GM21367 (cell line): Measurements from ENCODE around the gene COG5.

Experiments
- ATAC-seq: cut with Tn5 transposase; IDR thresholded peaks from one replicate; pipeline ENCODE4 v1.9.1; 2021; ENCODE audit not compliant: unreplicated experiment

COG5 gene

DNA sequence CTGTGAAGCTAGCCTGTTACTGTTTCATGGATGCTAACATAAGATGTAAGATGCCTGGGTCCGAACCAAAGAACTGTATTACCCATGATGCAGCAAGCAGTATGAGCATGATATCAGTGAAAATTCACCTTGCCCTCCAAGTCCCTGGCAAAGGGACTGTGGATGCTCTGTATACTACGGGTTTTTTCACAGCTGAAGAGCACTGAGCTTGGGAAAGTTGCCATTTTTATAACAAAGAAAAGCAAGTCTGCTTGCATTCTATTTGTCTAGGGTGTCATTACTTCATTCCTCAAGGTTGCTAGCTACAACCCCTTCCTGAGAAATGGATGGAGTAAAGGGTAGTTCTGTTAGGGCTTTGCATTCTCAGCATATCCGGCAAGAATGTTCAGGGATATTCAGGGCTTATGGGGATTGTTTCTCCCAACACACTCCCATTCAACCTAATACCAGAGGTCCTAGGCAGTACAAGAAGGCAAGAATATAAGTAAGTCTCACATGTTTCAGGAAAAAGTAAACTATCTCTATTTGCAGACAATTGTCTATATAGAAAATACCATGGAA, 99.0 kb downstream of the COG5 start:
- no peak for ATAC-seq

DNA sequence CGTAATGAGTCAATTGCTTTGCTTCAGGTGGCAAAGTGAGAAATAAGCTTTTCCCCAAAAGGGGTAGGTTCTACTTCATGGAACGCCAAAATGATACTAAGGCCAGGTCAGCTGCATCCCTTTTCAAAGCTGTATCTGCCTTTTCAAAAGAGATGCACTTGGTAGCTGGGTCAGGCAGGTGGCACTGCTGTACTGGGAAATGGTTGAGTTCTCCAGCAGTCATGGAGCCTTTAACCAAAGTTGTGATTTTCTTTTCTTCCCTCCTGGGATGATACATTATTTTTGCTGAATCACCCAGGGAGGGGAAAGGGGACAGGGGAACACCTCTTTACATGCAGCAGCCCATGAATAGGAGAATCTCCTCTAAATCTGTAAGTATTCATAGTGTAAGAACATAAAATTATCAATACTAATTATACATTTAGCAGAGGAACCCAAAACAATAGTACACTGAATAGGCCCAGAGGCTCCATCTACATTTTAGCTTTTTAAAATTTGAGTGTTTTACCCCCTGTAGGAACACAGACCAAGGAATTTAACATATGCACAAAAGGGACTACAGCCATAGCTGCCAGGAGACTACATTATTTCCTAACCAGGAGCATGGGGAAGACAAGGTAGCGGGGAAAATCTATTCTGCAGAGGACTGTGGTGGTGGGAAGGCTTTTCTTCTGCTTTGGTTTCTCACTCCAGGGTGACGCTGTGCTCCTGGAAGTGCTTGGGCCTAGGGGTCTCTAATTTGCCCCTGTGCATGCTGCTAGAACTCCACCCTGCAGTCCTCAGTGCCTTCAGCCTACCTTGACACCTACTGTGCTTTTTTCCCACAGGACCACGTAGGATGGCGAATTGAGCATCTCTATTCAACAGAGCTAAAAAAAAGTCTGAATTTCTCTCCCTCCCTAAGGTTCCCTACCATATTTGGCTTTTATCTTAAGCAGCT, 100.3 kb downstream of the COG5 start:
- no peak for ATAC-seq

DNA sequence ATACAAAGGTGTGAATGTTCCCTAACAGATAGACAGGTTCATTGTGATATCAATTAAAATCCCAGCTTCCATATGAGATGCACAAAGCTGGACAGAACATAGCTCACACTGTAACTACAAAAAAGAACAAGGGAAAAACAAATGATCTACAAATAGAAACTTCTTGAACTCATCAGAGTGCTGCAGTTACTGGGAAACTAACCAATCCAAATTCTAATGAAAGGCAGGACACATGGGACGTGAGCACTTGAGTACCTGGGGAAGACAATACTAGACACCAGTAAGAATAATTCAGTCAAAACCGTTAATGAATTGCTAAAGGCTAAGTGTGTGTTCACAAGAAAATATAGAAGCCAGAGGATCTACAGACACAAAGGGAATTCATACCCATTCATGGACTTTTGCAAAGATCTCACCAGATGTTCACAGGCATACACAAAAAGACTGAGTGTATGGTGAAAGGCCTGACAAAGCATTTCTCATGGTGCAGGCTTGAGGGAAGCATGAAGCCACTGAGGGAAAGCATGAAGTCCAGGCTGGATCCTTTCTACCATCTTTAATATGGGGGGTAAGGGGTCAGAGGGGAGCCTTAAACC, 101.7 kb downstream of the COG5 start:
- no peak for ATAC-seq

DNA sequence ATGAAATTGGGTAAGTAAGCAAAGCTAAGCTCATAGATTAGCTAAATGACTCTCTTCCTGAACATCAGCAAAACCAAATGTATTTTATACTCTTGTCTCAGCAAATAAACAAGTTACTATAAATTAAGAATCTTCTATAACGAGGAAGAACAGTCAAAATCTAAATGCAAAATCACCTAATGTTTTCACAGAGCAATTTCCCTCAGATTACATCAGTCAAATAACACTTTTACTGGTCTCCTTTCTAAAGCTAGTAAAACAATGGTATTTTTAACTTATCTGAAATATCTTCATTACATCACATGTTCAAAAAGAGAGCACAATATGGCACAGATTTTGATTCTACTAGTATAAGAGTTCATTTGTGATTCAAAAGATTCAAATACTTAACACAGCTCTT, 110.3 kb downstream of the COG5 start:
- ATAC-seq: no peak

DNA sequence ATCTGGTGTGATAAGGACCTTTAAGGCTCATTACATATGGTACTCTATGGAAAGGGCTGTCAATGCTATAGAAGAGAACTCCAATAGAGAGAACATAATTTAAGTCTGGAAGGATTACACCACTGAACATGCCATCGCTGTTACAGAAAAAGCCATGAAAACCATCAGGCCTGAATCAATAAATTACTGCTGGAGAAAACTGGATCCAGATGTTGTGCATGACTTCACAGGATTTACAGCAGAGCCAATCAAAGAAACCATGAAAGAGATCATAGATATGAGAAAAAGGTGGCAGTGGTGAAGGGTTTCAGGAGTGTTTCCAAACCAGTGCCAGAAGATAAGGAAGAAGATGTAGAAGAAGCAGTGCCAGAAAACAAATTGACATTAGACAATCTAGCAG, 112.8 kb downstream of the COG5 start:
- ATAC-seq: no peak

DNA sequence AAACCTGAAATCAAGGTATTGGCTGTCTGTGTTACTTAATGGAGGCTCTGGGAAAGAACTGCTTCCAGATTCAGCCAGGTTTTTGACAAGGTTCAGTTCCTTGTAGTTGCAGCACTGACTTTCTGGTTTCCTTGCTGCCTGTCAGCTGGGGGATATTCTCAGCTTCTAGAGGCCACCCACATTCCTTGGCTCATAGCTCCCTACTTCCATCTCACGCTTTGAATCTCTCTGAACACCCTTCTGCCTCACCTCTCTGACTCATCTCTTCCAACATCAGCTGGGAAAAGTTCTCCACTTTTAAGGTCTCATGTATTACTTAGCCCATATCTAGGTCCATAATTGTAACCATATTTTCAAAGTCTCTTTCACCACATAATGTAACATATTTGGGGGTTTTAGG, 116.7 kb downstream of the COG5 start:
- ATAC-seq: no peak

DNA sequence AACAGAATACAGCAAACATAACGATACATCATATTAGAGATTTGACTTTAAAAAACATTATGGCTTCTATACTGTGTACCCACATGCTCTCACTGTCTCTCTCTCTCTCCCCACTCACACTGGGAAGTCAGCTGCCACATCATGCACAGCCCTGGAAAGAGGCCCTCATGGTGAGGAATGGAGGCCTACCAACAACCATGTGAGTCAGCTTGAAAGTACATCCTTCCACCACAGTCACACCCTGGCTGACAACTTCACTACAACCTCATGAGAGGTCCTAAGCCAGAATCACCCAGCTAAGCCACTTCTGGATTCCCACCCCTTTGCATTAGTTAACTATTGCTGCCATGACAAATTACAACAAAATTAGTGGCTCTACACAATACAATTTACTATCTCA, 117.2 kb downstream of the COG5 start:
- ATAC-seq: no peak

DNA sequence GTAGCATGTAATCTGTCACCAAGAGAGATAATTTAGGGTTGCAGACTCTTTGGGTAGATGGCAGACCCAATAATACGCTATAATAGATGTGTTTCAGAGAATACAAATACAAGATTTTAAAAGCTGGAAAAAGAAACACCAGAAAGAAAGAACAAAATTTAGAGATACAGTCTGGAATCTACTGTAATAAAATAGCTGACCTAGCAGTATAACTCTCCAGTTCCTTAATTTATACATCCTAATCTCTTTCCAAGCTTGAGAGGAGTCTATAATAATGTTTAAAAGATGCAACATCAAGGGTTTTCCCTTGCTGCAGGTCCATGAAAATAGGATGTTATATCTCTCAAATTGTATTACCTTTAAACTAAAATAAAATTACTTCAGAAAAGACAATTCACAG, 121.0 kb downstream of the COG5 start:
- no peak for ATAC-seq

DNA sequence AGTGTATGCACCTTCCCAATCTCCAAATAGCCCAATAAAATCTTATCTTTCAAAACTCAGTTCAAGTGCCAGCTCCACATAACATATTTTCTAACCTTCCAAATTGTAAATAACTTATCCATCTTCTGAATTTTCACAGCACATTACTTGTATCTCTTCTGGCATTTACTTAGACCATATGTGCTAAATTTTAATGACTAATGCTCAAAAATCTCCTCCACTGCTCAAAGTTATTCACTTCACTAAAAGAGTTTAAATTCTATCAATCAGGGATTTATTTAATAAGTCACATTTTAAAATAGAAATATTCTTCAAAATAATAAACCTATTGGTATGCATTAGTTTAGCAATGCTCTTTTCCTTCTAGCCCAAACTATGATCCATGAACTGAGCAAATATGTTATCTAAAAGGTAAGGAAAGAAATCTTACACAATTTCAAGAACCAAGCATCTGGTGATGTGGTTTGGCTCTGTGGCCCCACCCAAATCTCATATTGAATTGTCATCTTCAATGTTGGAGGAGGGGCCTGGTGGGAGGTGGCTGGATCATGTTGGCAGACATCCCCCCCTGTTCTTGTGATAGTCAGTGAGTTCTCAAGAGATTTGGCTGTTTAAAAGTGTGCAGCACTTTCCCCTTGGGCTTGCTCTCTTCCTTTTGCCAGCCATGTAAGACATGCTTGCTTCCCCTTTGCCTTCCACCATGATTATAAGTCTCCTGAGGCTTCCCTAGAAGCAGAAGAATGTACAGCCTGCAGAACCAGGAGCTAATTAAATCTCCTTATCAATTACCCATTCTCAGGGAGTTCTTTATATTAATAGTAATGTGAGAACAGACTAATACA, 121.9 kb downstream of the COG5 start:
- ATAC-seq: no peak

DNA sequence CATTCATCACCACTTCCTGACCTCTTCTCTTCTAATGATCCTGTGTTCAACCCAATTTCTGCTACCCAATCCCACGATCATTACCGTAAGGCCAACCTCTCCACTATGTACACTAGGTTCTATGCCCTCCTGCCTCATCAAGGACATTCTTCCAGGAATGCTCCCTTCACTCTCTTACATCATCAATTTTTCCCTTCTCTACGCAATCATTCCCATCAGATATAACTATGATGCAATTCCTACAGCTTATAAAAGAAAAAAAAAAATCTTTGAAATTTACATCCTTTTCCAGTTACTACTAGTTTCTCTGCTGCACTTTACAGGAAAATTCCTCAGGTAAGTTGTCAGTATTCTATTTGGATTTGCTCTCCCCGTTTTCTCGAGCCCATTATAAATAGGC, 124.7 kb downstream of the COG5 start:
- no peak for ATAC-seq

DNA sequence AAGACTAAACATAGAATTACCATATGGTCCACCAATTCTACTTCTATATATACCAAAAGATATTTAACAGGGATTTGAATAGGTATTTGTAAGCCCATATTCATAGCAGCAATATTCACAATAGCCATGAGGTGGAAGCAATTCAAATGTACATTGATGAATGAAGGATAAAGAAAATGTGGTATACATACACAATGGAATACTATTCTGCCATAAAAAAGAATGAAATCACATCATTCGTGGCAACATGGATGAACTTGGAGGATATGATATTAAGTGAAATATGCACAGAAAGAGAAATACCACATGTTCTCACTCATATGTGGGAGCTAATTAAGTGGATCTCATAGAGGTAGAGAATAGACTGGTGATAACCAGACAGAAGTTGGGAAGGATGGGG, 128.0 kb downstream of the COG5 start:
- ATAC-seq: no peak

DNA sequence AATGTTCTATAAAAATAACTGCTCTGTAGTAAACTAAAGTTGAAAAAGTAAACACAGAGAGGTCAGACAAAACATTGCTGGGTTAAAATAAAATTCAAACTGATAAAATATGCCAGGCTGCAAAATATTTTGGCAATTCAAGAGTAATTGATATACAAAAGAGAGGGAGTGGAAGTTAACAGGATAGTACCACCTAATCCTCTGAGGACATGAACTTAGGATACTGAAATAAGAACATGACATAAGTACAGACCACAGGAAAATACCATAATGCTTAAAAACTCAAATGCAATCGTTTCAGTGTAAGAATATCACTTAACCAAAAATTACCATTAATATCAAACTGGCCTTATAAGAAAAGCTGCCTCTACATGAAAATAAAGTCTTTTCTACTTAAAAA, 131.5 kb downstream of the COG5 start:
- ATAC-seq: no peak

DNA sequence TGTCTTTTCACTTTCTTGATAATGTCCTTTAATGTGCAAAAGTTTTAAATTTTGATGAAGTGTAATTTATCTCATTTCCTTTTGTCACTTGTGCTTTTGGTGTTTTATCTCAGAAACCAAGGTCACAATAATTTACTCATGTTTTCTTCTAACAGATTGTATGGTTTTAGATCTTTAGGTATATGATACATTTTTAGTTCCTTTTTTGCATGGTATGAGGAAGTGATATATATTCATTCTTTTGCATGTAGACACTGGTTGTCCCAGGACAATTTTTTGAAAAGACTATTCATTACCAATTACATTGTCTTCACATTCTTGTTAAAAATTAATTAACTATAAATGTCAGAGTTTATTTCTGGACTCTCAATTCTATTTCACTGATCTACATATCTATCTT, 133.7 kb downstream of the COG5 start:
- no peak for ATAC-seq

DNA sequence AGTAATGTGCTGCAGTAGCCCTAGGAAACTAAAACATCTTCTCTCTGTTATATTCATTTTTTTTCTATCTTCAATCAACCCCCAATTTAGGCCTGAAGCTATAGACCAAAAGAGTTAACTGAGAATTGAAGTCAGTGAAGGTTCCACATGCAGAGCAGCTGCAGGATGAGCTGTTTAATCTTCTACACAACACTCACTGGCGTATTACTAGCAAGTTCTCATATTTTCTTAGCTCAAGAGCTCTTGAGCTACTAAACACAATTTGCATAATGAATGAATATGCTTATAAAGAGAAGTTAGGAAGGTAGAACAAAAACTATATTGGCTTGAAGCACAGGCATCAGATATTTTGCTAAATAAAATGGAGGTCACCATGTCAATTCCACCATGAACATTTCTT, 135.1 kb downstream of the COG5 start:
- no peak for ATAC-seq

DNA sequence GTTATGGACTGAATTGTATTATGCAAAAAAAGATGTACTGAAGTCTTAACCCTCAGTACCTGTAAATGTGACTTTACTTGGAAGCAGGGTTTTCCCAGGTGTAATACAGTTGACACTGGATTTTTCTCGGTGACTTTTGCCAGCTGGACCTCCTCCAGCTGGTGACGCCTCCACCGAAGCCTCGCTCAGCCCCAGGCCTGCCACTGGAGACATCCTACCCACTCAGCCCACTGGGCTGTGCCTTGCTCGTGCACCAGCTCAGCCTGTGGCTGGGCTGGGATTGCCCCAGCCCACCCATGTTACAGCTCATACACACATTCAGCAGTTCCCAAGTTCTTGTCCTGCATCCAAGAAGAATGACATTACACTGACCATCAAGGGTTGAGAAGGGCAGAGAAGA, 136.3 kb downstream of the COG5 start:
- no peak for ATAC-seq

DNA sequence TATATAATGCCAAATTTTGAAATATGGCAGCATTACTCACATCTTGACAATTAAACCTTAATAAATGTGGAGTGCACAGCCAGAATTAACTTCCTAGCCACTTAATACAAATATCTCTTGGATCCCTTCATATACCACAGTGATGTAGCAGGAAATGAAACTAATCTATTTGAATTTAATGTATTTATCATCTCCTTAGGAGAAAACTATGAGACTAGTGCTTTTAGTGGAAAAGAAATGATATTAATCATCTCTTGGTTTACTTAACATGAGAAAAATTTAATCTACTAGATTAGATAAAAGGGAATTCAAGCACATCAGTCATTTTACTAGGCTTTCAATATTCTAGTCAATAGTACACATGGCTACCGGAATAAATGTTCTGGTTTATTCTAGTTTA, 149.5 kb downstream of the COG5 start:
- no peak for ATAC-seq

DNA sequence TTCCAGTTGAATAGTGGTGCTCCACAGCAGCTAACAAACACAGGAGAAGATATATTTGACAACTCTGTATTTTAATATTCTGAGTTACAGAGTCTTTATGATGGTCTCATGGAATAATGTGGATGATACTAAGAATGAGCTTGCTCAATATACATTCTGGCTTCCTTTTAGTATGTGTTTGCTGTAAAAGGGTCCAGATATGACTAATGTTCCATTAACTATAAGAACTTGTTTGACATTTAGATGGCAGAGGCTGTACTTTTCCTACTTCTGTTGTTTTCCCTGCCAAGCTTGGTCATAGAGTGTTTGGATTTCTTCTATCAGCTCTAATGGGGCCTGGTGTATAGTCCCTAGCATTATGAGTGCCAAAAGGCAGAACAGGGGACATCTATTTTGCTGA, 155.4 kb downstream of the COG5 start:
- ATAC-seq: no peak

DNA sequence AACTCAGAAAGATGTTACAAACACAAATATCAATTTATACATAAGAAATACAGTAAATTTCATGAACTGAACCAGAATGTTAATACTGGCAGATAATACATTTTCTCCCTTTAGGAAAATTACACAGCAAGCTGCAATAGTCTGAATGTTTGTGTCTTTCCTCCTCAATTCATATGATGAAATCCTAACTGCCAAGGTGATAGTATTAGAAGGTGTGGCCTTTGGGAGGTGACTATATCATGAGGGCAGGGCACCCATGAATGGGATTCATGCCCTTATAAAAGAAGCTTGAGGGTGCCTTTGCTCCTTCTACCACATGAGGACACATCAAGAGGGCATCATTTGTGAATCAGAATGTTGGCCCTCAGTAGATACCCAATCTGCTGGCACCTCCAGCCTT, 158.2 kb downstream of the COG5 start:
- ATAC-seq: no peak

DNA sequence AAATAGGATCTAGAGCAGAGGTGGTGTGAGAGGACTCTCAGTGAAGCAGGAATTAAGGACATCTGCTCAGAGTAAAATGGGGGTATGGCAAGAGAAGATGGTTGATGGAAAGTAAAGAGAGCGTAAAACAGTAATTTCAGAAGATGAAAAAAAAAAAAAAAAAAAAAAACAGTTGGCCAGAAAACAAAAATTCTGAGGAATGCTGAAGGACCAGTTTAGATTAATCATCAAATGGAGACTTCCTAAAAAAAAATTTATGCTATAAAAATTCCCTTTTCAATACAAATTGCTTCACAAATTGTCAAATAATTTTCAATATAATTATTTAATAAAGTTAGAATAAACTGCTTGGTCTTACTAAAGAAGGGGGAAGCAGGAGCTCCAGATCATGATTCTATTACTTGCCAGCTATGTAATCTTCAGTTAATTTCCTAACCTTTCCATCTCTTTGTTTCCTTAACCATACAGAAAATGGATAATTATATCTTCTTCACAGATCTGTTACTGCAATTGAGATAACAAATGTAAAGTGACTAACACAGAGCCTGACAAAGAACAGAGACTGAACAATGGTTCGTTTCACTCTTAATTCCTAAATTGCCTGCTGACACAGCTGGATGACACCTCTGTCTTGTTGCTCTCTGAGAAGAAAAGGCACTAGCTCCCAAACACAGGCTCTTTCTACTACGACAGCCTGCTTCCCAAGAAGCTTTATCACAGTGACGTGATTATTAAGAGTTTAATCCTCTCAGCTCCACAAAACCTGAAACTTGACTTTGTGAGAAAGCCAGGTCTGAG, 158.8 kb downstream of the COG5 start:
- no peak for ATAC-seq

DNA sequence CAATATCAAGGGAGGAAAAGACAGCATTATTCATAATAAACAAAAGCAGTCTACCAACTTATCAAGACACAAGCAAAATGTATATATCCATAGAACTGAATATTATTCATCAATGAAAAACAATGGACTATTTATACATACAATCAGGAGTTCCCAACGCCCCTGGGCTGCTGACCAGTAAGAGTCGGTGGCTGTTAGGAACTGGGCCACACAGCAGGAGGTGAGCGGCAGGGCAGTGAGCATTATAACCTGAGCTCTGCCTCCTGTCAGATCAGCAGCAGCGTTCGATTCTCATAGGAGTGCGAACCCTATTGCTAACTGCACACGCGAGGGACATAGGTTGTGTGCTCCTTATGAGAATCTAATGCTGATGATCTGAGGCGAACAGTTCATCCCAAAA, 165.6 kb downstream of the COG5 start:
- no peak for ATAC-seq

DNA sequence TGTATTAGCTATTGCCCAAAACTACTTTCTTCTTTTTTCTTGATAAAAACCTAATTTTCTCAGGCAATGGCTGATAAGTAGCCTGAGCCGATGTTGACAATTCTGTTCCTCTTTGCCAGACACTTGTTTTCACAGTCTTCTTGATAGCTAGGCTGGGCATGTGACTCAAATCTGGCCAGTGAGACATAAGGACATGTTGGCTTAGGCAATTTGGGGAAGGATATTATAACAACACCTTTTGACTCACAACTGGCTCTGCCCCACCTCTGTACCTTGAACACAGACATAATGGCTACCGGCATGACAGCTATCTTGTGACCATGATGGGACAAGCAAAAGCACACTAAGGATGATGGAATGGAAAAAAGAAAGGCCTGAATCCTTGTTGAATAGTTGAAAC, 166.7 kb downstream of the COG5 start:
- ATAC-seq: no peak
